ENCODE results near the gene PTPN1.

PTPN1 gene

GRCh38 chr20:50558483-50558925 is 48.3 kb downstream of the PTPN1 start:
- Histone ChIP-seq H3K9me2 (ENCODE audit: low read depth, low read length) (no peaks in the 10 kb centered on the region), H3K4me3 (ENCODE audit: low read depth, low read length, poor library complexity, severe bottlenecking) (no peak overlapping the region), H3K27ac (ENCODE audit: low read depth, low read length, poor library complexity, severe bottlenecking) (no peak overlapping the region), H2AFZ (ENCODE audit: low read length) (no peak overlapping the region), H3K4me2 (ENCODE audit: low read length) (no peak overlapping the region), H3K27me3 (ENCODE audit: insufficient read depth, low read length) (no peaks in the 10 kb centered on the region), H3K9me3 (ENCODE audit: low read length) (peaks cover 3% of the 10 kb centered on the region; the same call in 1 of the 2 replicates), H3K4me1 (ENCODE audit: insufficient read depth, low read length, severe bottlenecking) (no peaks in the 10 kb centered on the region), H3K79me2 (ENCODE audit: insufficient read depth, low read length) (no peaks in the 10 kb centered on the region; the same call in 1 of the 2 replicates), H4K20me1 (ENCODE audit: insufficient read depth, low read length) (no peaks in the 10 kb centered on the region), H3F3A (ENCODE audit: insufficient read depth, low read length) (no peaks in the 10 kb centered on the region), H3K9ac (ENCODE audit: low read length) (no peak overlapping the region), H3K36me3 (ENCODE audit: insufficient read depth, low read length) (peaks cover 25% of the 10 kb centered on the region; the same call in 1 of the 2 replicates)
- TF ChIP-seq EZH2 (IDR thresholded peaks at IDR 0.05; ENCODE audit: borderline replicate concordance, low read length) = no peak
- no peak for TF ChIP-seq CTCF (IDR thresholded peaks at IDR 0.05; ENCODE audit: low read length)

GRCh38 chr20:50559149-50559548 is 49.0 kb downstream of the PTPN1 start:
- Histone ChIP-seq H3K9me2 (ENCODE audit: low read depth, low read length) (no peaks in the 10 kb centered on the region), H3F3A (ENCODE audit: insufficient read depth, low read length) (no peaks in the 10 kb centered on the region), H3K4me1 (ENCODE audit: insufficient read depth, low read length, severe bottlenecking) (no peaks in the 10 kb centered on the region), H2AFZ (ENCODE audit: low read length) (no peak overlapping the region), H4K20me1 (ENCODE audit: insufficient read depth, low read length) (no peaks in the 10 kb centered on the region), H3K36me3 (ENCODE audit: insufficient read depth, low read length) (peaks cover 25% of the 10 kb centered on the region; the same call in 1 of the 2 replicates), H3K4me3 (ENCODE audit: low read depth, low read length, poor library complexity, severe bottlenecking) (no peak overlapping the region), H3K79me2 (ENCODE audit: insufficient read depth, low read length) (no peaks in the 10 kb centered on the region; the same call in 1 of the 2 replicates), H3K9me3 (ENCODE audit: low read length) (peaks cover 3% of the 10 kb centered on the region; the same call in 1 of the 2 replicates), H3K4me2 (ENCODE audit: low read length) (no peak overlapping the region), H3K27ac (ENCODE audit: low read depth, low read length, poor library complexity, severe bottlenecking) (no peak overlapping the region), H3K9ac (ENCODE audit: low read length) (no peak overlapping the region), H3K27me3 (ENCODE audit: insufficient read depth, low read length) (no peaks in the 10 kb centered on the region)
- TF ChIP-seq CTCF (IDR thresholded peaks at IDR 0.05; ENCODE audit: low read length) = no peak
- TF ChIP-seq EZH2 (IDR thresholded peaks at IDR 0.05; ENCODE audit: borderline replicate concordance, low read length) = no peak

GRCh38 chr20:50559856-50560638 is 49.9 kb downstream of the PTPN1 start:
- Histone ChIP-seq H3K4me2 (ENCODE audit: low read length) (no peak overlapping the region), H4K20me1 (ENCODE audit: insufficient read depth, low read length) (no peaks in the 10 kb centered on the region), H3K27ac (ENCODE audit: low read depth, low read length, poor library complexity, severe bottlenecking) (no peak overlapping the region), H3K9me2 (ENCODE audit: low read depth, low read length) (no peaks in the 10 kb centered on the region), H3K4me3 (ENCODE audit: low read depth, low read length, poor library complexity, severe bottlenecking) (no peak overlapping the region), H3F3A (ENCODE audit: insufficient read depth, low read length) (no peaks in the 10 kb centered on the region), H3K4me1 (ENCODE audit: insufficient read depth, low read length, severe bottlenecking) (no peaks in the 10 kb centered on the region), H3K27me3 (ENCODE audit: insufficient read depth, low read length) (no peaks in the 10 kb centered on the region), H2AFZ (ENCODE audit: low read length) (no peak overlapping the region), H3K9me3 (ENCODE audit: low read length) (no peaks in the 10 kb centered on the region; the same call in 1 of the 2 replicates), H3K36me3 (ENCODE audit: insufficient read depth, low read length) (peaks cover 31% of the 10 kb centered on the region; the same call in 1 of the 2 replicates), H3K79me2 (ENCODE audit: insufficient read depth, low read length) (no peaks in the 10 kb centered on the region; the same call in 1 of the 2 replicates), H3K9ac (ENCODE audit: low read length) (no peak overlapping the region)
- TF ChIP-seq EZH2 (IDR thresholded peaks at IDR 0.05; ENCODE audit: borderline replicate concordance, low read length) (no peak), CTCF (IDR thresholded peaks at IDR 0.05; ENCODE audit: low read length) (no peak)
